Activated naive CD8-positive, alpha-beta T cell (primary cell): ENCODE data around the gene KAT6B.

Experiments
- H3K27ac Mint-ChIP-seq: one replicate; pipeline ENCODE4 v1.8.0; 2021; ENCODE audit warnings: mixed read lengths
- H3K27me3 Mint-ChIP-seq: one replicate; pipeline ENCODE4 v1.8.0; 2021; ENCODE audit warnings: mixed read lengths
- H3K36me3 Mint-ChIP-seq: one replicate; pipeline ENCODE4 v1.8.0; 2021; ENCODE audit warnings: mixed read lengths
- H3K4me1 Mint-ChIP-seq: one replicate; pipeline ENCODE4 v1.8.0; 2021; ENCODE audit warnings: low read depth, mixed read lengths
- H3K4me3 Mint-ChIP-seq: one replicate; pipeline ENCODE4 v1.8.0; 2021; ENCODE audit warnings: mild to moderate bottlenecking, mixed read lengths
- H3K9me3 Mint-ChIP-seq: one replicate; pipeline ENCODE4 v1.8.0; 2021; ENCODE audit warnings: low read depth, mixed read lengths

KAT6B gene

GRCh38 chr10:74973741-74974392 is 147.5 kb downstream of the KAT6B start:
- Mint-ChIP-seq H3K4me1 (peaks cover 57% of the 10 kb centered on the region), H3K27ac (peak overlapping the region; percentile 10), H3K9me3 (no peaks in the 10 kb centered on the region), H3K36me3 (peaks cover 19% of the 10 kb centered on the region), H3K27me3 (no peaks in the 10 kb centered on the region), H3K4me3 (no peak overlapping the region)

- no peak overlapping the region for H3K4me3 Mint-ChIP-seq
- no peaks in the 10 kb centered on the region for H3K27me3 Mint-ChIP-seq
- peaks cover 42% of the 10 kb centered on the region for H3K4me1 Mint-ChIP-seq
- H3K9me3 Mint-ChIP-seq: no peaks in the 10 kb centered on the region
- peaks cover 21% of the 10 kb centered on the region for H3K36me3 Mint-ChIP-seq
- no peak overlapping the region for H3K27ac Mint-ChIP-seq
Measured at GRCh38 chr10:74975758-74976157, 149.4 kb downstream of the KAT6B start.

DNA sequence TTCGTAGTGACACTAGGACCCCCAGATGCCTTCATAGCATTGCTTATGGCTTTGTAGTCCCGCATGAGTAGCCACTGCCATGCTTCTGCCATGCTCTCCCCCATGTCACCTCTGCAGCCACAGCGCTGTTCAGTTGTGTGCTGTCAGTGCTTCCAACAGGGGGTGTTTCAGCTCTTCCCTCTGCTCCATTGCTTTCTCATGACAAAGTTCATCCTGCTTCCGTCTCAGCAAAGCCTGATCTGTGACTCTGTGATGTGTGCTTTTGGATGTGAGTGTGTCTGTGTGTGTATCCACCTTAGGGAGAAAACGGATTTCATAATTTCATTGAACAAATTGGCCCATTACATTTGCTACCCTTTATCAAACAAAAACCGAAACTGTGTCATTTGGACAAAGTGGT is 150.2 kb downstream of the KAT6B start:
- no peaks in the 10 kb centered on the region for H3K27me3 Mint-ChIP-seq
- peak overlapping the region; percentile 27 for H3K4me3 Mint-ChIP-seq
- H3K9me3 Mint-ChIP-seq: no peaks in the 10 kb centered on the region
- peaks cover 40% of the 10 kb centered on the region for H3K4me1 Mint-ChIP-seq
- H3K36me3 Mint-ChIP-seq: peaks cover 21% of the 10 kb centered on the region
- H3K27ac Mint-ChIP-seq: peak overlapping the region; percentile 42

DNA sequence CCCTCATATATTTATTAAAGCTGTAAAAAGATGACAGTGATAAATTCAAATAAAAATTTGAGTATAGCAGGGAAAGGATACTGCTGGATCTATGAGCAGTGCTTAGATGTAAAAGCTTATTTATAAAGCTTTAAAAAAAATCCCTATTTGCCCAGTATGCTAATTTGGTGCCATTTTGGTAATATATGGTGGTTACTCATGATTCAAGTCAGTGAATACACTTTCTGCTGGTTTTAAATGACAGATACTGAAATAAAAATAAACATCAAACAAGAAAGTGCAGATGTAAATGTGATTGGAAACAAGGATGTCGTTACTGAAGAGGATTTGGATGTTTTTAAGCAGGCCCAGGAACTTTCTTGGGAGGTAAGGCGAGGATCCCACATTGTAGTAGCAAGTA is 150.7 kb downstream of the KAT6B start:
- Mint-ChIP-seq H3K4me1 (peaks cover 40% of the 10 kb centered on the region), H3K9me3 (no peaks in the 10 kb centered on the region), H3K27ac (no peak overlapping the region), H3K36me3 (peaks cover 22% of the 10 kb centered on the region), H3K4me3 (peak overlapping the region; percentile 74), H3K27me3 (no peaks in the 10 kb centered on the region)

DNA sequence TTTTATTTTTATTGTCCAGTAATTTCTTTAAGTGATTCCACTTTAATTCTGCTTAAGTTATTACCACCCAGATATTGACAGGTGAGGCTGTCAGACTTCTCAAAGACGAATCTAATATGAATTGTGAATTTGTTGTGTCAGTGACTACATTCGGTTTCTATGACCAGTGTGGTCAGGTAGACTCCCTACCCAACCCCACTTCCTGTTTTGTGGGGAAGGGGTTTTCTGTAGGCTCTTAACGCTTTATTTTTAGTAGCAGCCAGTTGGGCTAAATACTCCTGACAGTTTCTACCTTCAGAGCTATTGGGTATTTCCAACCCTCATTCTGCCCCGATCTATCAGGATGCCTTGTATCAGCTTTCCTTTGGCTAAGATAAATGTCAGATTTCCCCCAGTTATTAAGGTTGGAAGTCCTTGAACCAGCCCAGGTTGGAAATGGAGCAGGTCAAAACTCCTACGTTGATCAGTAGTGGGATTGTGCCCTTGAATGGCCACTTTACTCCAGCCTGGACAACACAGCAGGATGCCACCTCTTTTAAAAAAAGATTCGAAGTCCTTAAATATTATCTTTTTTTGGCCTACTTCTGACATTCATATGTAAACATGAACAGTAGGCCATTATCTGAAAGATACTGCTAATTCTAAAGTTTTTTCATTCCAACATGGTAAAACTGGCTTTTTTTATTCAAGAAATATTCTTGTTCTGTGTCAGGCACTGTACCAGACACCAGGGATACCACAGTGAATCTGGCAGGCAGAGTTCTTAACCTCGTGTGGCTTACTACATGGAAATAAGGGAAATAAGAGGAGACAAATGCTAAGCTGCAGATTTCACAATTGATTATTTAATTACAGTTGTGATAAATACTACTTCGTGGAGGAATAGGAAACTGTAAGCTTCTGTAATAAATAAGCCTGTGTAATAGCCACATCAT is 151.8 kb downstream of the KAT6B start:
- Mint-ChIP-seq H3K36me3 (peaks cover 23% of the 10 kb centered on the region), H3K9me3 (no peaks in the 10 kb centered on the region), H3K27ac (peak overlapping the region; percentile 78), H3K4me3 (peak overlapping the region; percentile 74), H3K27me3 (no peaks in the 10 kb centered on the region), H3K4me1 (peaks cover 41% of the 10 kb centered on the region)

GRCh38 chr10:74981831-74982633 is 155.6 kb downstream of the KAT6B start:
- no peak overlapping the region for H3K4me3 Mint-ChIP-seq
- peak overlapping the region; percentile 70 for H3K27ac Mint-ChIP-seq
- no peaks in the 10 kb centered on the region for H3K9me3 Mint-ChIP-seq
- peaks cover 19% of the 10 kb centered on the region for H3K4me1 Mint-ChIP-seq
- peaks cover 18% of the 10 kb centered on the region for H3K36me3 Mint-ChIP-seq
- H3K27me3 Mint-ChIP-seq: no peaks in the 10 kb centered on the region

GRCh38 chr10:74982634-74982982 is 156.2 kb downstream of the KAT6B start:
- peaks cover 16% of the 10 kb centered on the region for H3K36me3 Mint-ChIP-seq
- H3K4me1 Mint-ChIP-seq: peaks cover 18% of the 10 kb centered on the region
- H3K9me3 Mint-ChIP-seq: no peaks in the 10 kb centered on the region
- H3K27me3 Mint-ChIP-seq: no peaks in the 10 kb centered on the region
- H3K27ac Mint-ChIP-seq: no peak overlapping the region
- H3K4me3 Mint-ChIP-seq: no peak overlapping the region

DNA sequence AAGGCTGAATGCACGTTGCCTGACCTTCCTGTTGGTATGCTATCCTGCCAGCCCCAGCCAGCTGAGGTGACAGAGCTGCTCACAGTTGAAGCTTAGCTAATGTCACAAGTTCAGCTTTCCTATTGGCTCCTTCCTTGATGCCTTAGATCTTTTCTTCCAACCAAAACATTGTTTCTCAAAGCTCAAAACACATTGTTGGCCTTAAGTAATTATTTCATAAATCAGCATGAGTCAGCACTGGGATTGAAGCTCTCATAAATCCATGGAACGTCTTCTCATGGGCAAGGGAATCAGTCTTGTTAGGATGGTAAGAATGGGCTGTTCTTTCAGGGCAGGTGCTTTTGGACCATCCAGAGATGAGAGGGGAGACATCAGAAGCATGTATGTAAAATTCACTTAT is 157.0 kb downstream of the KAT6B start:
- Mint-ChIP-seq H3K9me3 (no peaks in the 10 kb centered on the region), H3K36me3 (peaks cover 22% of the 10 kb centered on the region)

DNA sequence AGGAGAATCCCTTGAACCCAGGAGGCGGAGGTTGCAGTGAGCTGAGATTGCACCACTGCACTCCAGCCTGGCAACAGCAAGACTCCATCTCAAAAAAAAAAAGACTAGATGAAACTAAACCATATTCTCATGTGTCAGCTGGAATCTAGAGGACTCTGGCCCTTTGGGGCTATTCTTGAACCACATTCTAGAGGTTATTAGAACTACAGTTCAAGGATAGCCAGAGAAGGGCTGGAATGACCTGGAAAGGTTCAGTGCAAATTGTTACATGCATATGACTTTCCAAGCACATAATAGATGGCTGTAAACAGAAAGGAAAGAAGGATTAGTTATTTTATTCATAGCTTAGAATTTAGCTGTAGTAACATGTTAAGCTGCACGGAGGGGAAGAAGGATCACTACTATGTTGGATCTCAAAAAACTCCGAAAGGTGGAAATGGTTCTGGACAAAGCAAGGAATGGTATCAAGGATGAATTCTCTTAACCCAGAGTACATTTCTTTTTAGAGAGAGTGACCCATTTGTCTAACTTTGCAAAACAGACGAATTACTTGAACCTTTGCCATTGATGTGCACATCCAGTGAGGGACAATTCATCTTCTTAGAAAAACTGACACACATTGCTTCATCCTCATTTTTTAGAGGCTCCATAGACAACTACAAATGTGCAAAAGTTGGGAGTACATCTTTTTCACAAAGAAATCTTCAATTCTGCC is 161.1 kb downstream of the KAT6B start:
- Mint-ChIP-seq H3K4me3 (no peak overlapping the region), H3K36me3 (peaks cover 20% of the 10 kb centered on the region), H3K9me3 (no peaks in the 10 kb centered on the region), H3K27me3 (no peaks in the 10 kb centered on the region), H3K27ac (peak overlapping the region; percentile 34), H3K4me1 (peaks cover 19% of the 10 kb centered on the region)

More for the DNA sequence above, 157.0 kb downstream of the KAT6B start:
- peaks cover 18% of the 10 kb centered on the region for H3K4me1 Mint-ChIP-seq
- H3K27ac Mint-ChIP-seq: no peak overlapping the region
- no peaks in the 10 kb centered on the region for H3K27me3 Mint-ChIP-seq
- H3K4me3 Mint-ChIP-seq: no peak overlapping the region

GRCh38 chr10:74988054-74988775 is 161.8 kb downstream of the KAT6B start:
- Mint-ChIP-seq H3K27me3 (no peaks in the 10 kb centered on the region), H3K36me3 (peaks cover 20% of the 10 kb centered on the region), H3K27ac (peak overlapping the region; percentile 34), H3K4me1 (peaks cover 18% of the 10 kb centered on the region), H3K9me3 (no peaks in the 10 kb centered on the region), H3K4me3 (no peak overlapping the region)

- Mint-ChIP-seq H3K9me3 (no peaks in the 10 kb centered on the region), H3K4me3 (no peak overlapping the region), H3K27me3 (no peaks in the 10 kb centered on the region), H3K27ac (no peak overlapping the region), H3K4me1 (peaks cover 18% of the 10 kb centered on the region), H3K36me3 (peaks cover 17% of the 10 kb centered on the region)
Measured at GRCh38 chr10:74988832-74989561, 162.6 kb downstream of the KAT6B start.

- Mint-ChIP-seq H3K9me3 (no peaks in the 10 kb centered on the region), H3K27ac (no peak overlapping the region), H3K4me1 (peaks cover 18% of the 10 kb centered on the region), H3K36me3 (peaks cover 13% of the 10 kb centered on the region), H3K27me3 (no peaks in the 10 kb centered on the region), H3K4me3 (no peak overlapping the region)
Measured at GRCh38 chr10:74991435-74991834, 165.0 kb downstream of the KAT6B start.

- Mint-ChIP-seq H3K27me3 (no peaks in the 10 kb centered on the region), H3K4me1 (peaks cover 18% of the 10 kb centered on the region), H3K4me3 (no peak overlapping the region), H3K9me3 (no peaks in the 10 kb centered on the region), H3K27ac (no peak overlapping the region), H3K36me3 (peaks cover 13% of the 10 kb centered on the region)
Measured at GRCh38 chr10:74992068-74992467, 165.7 kb downstream of the KAT6B start.
